ENCODE data around the gene OR3A2.
"Not testable (repeated sequence)": the region's sequence is repeated elsewhere in the genome, so short reads cannot be mapped to it uniquely, and the experiment has no call there.

The OR3A2 gene
- 0.10 to 0.54 (median 0.15) reads per million in 4 experiments for total RNA-seq

GRCh38 chr17:3385869-3386816 is at the start of gene OR3A2:
TSS of gene OR3A2 (minus strand) at chr17:3386308.
- no peak for DNase-seq

GRCh38 chr17:3433741-3434140 is 47.6 kb upstream of the OR3A2 start, which contains the start of gene OR1E2:
TSS of gene OR1E2 (minus strand) at chr17:3433841. CDS start at chr17:3433841, 0 bp downstream.
- DNase-seq: no peak

GRCh38 chr17:3433215-3433614 is 47.1 kb upstream of the OR3A2 start:
- DNase-seq: not testable (repeated sequence)

- DNase-seq: no peak
Observed at GRCh38 chr17:3418222-3418621, 32.1 kb upstream of the OR3A2 start.

GRCh38 chr17:3415610-3416009 is 29.5 kb upstream of the OR3A2 start:
- no peak for DNase-seq

GRCh38 chr17:3412216-3412615 is 26.1 kb upstream of the OR3A2 start:
- DNase-seq: not testable (repeated sequence)

- no peak for DNase-seq
Observed at GRCh38 chr17:3411070-3411469, 25.0 kb upstream of the OR3A2 start, which contains the start of gene OR3A3. TSS of gene OR3A3 (plus strand) at chr17:3411370.

GRCh38 chr17:3403856-3404255 is 17.7 kb upstream of the OR3A2 start:
- DNase-seq: not testable (repeated sequence)

GRCh38 chr17:3401786-3402185 is 15.7 kb upstream of the OR3A2 start:
- no peak for DNase-seq

GRCh38 chr17:3400055-3400454 is 13.9 kb upstream of the OR3A2 start:
- no peak for DNase-seq

GRCh38 chr17:3398310-3398709 is 12.2 kb upstream of the OR3A2 start, which contains the start of gene OR1E1:
TSS of gene OR1E1 (minus strand) at chr17:3398410. CDS start at chr17:3398410, 0 bp downstream.
- DNase-seq: no peak

GRCh38 chr17:3397801-3398200 is 11.7 kb upstream of the OR3A2 start:
- DNase-seq: not testable (repeated sequence)

GRCh38 chr17:3389791-3390190 is 3.7 kb upstream of the OR3A2 start:
- DNase-seq: no peak

- no peak for DNase-seq
Observed at GRCh38 chr17:3381957-3382356, 4.2 kb downstream of the OR3A2 start.

- DNase-seq: no peak
Observed at GRCh38 chr17:3378321-3378720, 7.8 kb downstream of the OR3A2 start.

GRCh38 chr17:3371167-3371566 is 14.9 kb downstream of the OR3A2 start:
- DNase-seq: not testable (repeated sequence)

- DNase-seq: not testable (repeated sequence)
Observed at GRCh38 chr17:3342782-3343181, 43.3 kb downstream of the OR3A2 start.

GRCh38 chr17:3335876-3336275 is 50.2 kb downstream of the OR3A2 start:
- no peak for DNase-seq

- DNase-seq: no peak
Observed at GRCh38 chr17:3318336-3318735, 67.8 kb downstream of the OR3A2 start.

GRCh38 chr17:3316836-3317235 is 69.3 kb downstream of the OR3A2 start:
- no peak for DNase-seq

GRCh38 chr17:3308603-3309002 is 77.5 kb downstream of the OR3A2 start:
- no peak for DNase-seq

- no peak for DNase-seq
Observed at GRCh38 chr17:3298260-3298659, 87.8 kb downstream of the OR3A2 start, which contains the start of gene OR3A1. TSS of gene OR3A1 (minus strand) at chr17:3298360. CDS start at chr17:3292582, 5,778 bp downstream.

GRCh38 chr17:3295632-3296031 is 90.5 kb downstream of the OR3A2 start:
- no peak for DNase-seq

GRCh38 chr17:3293548-3293947 is 92.6 kb downstream of the OR3A2 start:
- not testable (repeated sequence) for DNase-seq
